ENCODE results near the gene PPP1R14B.

DNA sequence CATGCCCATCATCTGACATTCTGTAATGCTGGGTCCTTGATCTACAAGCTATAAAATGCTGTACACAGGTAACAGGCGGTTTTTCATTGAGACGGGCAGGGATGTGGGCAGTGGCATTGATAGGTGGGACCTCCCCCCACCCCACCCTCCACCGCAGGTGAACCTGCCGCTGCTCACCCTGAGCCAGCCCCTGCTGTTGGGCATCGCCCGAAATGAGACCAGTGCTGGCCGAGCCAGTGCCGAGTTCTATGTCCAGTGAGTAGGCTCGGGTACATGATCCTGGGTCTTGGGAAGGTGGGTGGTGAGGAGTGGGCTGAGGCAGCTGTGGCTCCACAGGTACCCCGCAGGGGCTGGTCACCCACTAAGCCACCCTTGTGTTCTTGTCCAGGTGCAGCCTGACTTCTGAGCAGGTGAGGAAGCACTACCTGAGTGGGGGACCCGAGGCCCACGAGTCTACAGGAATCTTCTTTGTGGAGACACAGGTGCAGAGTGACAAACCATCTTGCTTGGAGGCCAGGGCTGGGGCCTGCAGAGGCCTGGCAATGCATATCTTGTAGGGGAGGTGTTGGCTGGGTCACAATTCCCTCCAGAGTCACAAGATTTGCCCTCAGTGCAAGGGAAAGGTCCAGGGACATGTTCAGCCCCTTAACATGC is 17.5 kb downstream of the PPP1R14B start:
- TF ChIP-seq POLR2A (IDR thresholded peaks at IDR 0.05; ENCODE audit: low read depth, low read length) (no peak), EZH2 (IDR thresholded peaks at IDR 0.05; ENCODE audit: borderline replicate concordance, low read depth, low read length, severe bottlenecking) (no peak), POLR2AphosphoS5 (IDR thresholded peaks at IDR 0.05; ENCODE audit: insufficient read depth, low read depth, low read length) (no peak), FOS (IDR thresholded peaks at IDR 0.05; ENCODE audit: borderline replicate concordance, insufficient read depth, low read length) (no peak)
- TF ChIP-seq, protein P1, sequence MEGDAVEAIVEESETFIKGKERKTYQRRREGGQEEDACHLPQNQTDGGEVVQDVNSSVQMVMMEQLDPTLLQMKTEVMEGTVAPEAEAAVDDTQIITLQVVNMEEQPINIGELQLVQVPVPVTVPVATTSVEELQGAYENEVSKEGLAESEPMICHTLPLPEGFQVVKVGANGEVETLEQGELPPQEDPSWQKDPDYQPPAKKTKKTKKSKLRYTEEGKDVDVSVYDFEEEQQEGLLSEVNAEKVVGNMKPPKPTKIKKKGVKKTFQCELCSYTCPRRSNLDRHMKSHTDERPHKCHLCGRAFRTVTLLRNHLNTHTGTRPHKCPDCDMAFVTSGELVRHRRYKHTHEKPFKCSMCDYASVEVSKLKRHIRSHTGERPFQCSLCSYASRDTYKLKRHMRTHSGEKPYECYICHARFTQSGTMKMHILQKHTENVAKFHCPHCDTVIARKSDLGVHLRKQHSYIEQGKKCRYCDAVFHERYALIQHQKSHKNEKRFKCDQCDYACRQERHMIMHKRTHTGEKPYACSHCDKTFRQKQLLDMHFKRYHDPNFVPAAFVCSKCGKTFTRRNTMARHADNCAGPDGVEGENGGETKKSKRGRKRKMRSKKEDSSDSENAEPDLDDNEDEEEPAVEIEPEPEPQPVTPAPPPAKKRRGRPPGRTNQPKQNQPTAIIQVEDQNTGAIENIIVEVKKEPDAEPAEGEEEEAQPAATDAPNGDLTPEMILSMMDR (IDR thresholded peaks at IDR 0.05; ENCODE audit: extremely low read depth in 1 of 2, insufficient read depth in 1 of 2, low read depth in 1 of 2, low read length in 2 of 2): no peak
- TF ChIP-seq, protein P2, sequence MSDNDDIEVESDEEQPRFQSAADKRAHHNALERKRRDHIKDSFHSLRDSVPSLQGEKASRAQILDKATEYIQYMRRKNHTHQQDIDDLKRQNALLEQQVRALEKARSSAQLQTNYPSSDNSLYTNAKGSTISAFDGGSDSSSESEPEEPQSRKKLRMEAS (IDR thresholded peaks at IDR 0.05; ENCODE audit: insufficient read depth, insufficient read length): no peak
